Testis (tissue), 3 donors: ENCODE measurements around the gene SGIP1. TPM values are rescaled to one million over a fixed set of nuclear protein-coding genes. Genes with fewer than 3 reads are reported as not detected.

ENCODE experiments used
- DNase-seq: peaks from one replicate; pipeline ENCODE4 v3.0.0-alpha.2; 2019
- H3K27ac ChIP-seq, 2 donors: fragments of 200-600 bp; sonication (generic); one replicate each; pipeline ENCODE4 v1.5.1; 2019
- H3K27me3 ChIP-seq: fragments of 200-600 bp; sonication (generic); one replicate; pipeline ENCODE4 v1.5.1; 2019
- H3K36me3 ChIP-seq: fragments of 200-600 bp; sonication (generic); one replicate; pipeline ENCODE4 v1.5.1; 2017; ENCODE audit warnings: low read depth; ENCODE audit errors: missing control alignments
- H3K4me1 ChIP-seq: fragments of 200-600 bp; sonication (generic); one replicate; pipeline ENCODE4 v1.5.1; 2019
- H3K4me3 ChIP-seq, 2 donors: fragments of 200-600 bp; sonication (generic); one replicate each; pipeline ENCODE4 v1.5.1; 2017 to 2019
- H3K9me3 ChIP-seq: fragments of 200-600 bp; sonication (generic); one replicate; pipeline ENCODE4 v1.5.1; 2017
- POLR2A ChIP-seq: fragments of 450-650 bp; IDR thresholded peaks from one replicate; pipeline ENCODE4 v1.6.1; 2017; ENCODE audit warnings: antibody characterized with exemption, mild to moderate bottlenecking, moderate library complexity
- WGBS, 2 donors: methylation state at CpG; one replicate each; pipeline ENCODE4 v1.1.5; 2018; 5-methylcytosine and 5-hydroxymethylcytosine counted together
- intact Hi-C: fragments of 100-400 bp; cut with DNase I; formaldehyde crosslinking; loops from one replicate; pipeline ENCODE4 v1.15.1; 2023; ENCODE audit warnings: low total_unique reads
- polyA plus RNA-seq: library from polyadenylated mRNA; stranded (reverse); fragments of 350-450 nt; fragmentation: Illumina TruSeq; extraction: RNeasy Lipid Tissue Mini Kit (QIAGEN cat#74804); gene quantifications from one replicate; pipeline ENCODE4 v1.2.3, GENCODE V29; 2014; ENCODE audit warnings: low read depth, low replicate concordance; ENCODE audit not compliant: insufficient read depth
- total RNA-seq, 2 donors: library from RNA; depleted of rRNA; stranded (reverse); fragments of >200 nt; gene quantifications; one replicate each; pipeline ENCODE4 v1.2.3, GENCODE V29; 2016
- TF ChIP-seq, protein P1 (sequence below), 3 experiments: fragments of 450-650 bp in 2 of 3; fragments of 200-600 bp in 1 of 3; sonication (generic) in 1 of 3; IDR thresholded peaks; one replicate each; pipeline ENCODE4 v1.5.1; 2016 to 2019; ENCODE audit warnings: antibody characterized with exemption in 3 of 3, mild to moderate bottlenecking in 2 of 3, moderate library complexity in 1 of 3

Gene SGIP1
- total and polyA plus RNA-seq, 3 donors from 2014 or later: 11.7 to 67.9 (median 48.1) TPM

DNA sequence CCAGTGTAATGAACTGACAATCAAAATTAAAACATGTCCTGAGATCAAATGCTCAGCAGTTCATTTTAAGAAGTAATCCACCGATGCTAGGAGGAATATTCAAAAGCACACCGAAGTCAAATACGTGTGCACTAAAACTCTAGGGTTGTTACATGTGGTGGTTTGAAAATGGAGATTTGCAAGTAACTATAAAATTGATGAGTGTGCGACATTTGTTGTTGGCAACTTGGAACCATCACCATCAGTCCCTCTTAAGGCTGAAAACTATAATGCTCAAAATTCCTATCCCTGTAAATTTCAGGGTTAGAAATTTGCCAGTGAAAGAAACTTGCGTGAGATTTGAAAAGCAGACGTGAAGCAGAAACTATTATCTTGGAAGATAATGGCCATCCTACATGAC is 13.3 kb upstream of the SGIP1 start:
- no peaks in the 10 kb centered on the region for H3K4me1 ChIP-seq

DNA sequence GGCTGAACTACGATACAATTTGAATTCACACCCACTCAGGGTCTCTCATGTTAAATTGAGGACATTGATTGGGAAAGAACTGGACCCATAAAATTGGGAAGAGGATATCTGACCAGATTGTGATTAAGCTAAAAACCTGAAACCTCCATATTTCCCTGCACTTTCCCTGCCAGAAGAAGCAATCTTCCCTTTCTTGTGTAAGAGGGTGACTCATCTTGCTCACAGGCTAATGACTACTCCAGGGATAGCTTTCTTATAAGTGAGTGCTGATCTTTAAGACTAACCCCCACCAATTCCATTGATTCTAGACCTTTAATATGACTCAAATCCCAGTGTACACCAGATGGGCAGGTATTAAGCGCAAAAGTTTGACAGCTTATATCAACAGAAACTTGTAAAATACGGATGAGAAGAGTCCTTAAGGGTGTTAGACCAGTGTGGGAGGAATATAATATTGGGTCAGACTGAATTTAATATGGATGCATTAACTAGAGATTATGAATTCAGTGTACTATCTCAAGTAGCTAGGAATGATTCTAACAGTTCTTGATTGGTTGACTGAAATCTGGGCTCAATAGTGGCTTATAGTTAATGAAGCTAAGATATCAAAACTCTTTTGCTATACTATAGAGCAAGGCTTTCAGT is 12.1 kb upstream of the SGIP1 start:
- no peaks in the 10 kb centered on the region for H3K9me3 ChIP-seq
- WGBS, 2 donors: 93 to 97% methylated on average over 3 of the region's 3 CpGs

More for the DNA sequence above, 13.3 kb upstream of the SGIP1 start:
- Histone ChIP-seq H3K27ac (no peak overlapping the region), H3K36me3 (no peaks in the 10 kb centered on the region), H3K27me3 (no peaks in the 10 kb centered on the region), H3K9me3 (no peaks in the 10 kb centered on the region), H3K4me3 (no peak overlapping the region)
- no peak for DNase-seq
- WGBS, 2 donors: 81 to 92% methylated on average over 6 of the region's 6 CpGs
- TF ChIP-seq POLR2A: no peak
- TF ChIP-seq, protein P1, sequence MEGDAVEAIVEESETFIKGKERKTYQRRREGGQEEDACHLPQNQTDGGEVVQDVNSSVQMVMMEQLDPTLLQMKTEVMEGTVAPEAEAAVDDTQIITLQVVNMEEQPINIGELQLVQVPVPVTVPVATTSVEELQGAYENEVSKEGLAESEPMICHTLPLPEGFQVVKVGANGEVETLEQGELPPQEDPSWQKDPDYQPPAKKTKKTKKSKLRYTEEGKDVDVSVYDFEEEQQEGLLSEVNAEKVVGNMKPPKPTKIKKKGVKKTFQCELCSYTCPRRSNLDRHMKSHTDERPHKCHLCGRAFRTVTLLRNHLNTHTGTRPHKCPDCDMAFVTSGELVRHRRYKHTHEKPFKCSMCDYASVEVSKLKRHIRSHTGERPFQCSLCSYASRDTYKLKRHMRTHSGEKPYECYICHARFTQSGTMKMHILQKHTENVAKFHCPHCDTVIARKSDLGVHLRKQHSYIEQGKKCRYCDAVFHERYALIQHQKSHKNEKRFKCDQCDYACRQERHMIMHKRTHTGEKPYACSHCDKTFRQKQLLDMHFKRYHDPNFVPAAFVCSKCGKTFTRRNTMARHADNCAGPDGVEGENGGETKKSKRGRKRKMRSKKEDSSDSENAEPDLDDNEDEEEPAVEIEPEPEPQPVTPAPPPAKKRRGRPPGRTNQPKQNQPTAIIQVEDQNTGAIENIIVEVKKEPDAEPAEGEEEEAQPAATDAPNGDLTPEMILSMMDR (IDR thresholded peaks at IDR 0.05): no peak
- intact Hi-C loops: no loop called here

DNA sequence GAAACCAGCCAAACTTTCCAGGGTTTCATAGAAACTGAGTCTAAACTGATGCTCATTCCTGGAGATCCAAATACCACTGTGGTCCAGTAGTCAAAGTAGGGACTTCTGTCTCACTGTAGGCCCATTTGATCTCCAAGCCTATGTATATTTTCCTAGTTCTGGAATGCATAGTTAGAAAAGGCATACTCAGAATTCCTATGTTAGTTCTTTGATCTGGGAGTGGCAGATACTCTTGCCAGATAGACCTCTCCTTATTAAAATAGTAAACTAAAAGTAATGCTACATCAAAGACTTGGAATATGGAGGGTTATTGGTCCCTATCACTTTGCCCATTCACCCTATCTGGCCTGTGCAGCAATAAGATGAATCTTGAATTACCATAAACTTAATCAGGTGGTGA is 10.4 kb upstream of the SGIP1 start:
- Histone ChIP-seq H3K27me3 (no peaks in the 10 kb centered on the region), H3K4me3 (no peak overlapping the region), H3K9me3 (no peaks in the 10 kb centered on the region), H3K36me3 (no peaks in the 10 kb centered on the region), H3K4me1 (no peaks in the 10 kb centered on the region), H3K27ac (no peak overlapping the region)
- TF ChIP-seq POLR2A: no peak
- no peak for DNase-seq
- intact Hi-C loops: no loop called here

More for the DNA sequence above, 12.1 kb upstream of the SGIP1 start:
- H3K27ac ChIP-seq: no peak overlapping the region
- no peak for TF ChIP-seq POLR2A
- TF ChIP-seq, protein P1 (IDR thresholded peaks at IDR 0.05): no peak
- H3K36me3 ChIP-seq: no peaks in the 10 kb centered on the region
- H3K4me3 ChIP-seq: no peak overlapping the region
- no peaks in the 10 kb centered on the region for H3K4me1 ChIP-seq
- DNase-seq: no peak
- intact Hi-C loops: no loop called here
- H3K27me3 ChIP-seq: no peaks in the 10 kb centered on the region

DNA sequence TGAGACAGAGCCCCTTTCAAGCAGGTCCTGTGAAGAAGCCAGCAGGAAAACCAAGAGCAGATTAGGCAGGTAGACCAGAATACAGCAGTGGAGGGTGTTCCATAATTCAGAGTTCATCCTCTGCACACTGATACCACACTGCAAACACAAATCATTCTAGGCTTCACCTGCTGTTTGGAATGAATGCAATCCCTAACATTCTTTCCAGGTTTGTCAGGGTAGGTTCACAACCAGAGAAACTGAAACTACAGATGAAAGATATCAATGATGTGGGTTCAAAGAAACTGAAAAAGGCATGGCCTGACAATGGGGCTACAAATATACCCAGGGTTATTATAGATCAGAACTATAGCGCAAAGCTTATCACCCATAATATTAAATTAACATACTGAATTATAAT is 8.9 kb upstream of the SGIP1 start:
- no peak overlapping the region for H3K4me3 ChIP-seq
- no peak for DNase-seq
- H3K9me3 ChIP-seq: no peaks in the 10 kb centered on the region
- no peaks in the 10 kb centered on the region for H3K36me3 ChIP-seq
- no peak overlapping the region for H3K27ac ChIP-seq
- H3K27me3 ChIP-seq: no peaks in the 10 kb centered on the region
- WGBS, 2 donors: 91 to 100% methylated on average over 1 of the region's 1 CpG
- no peak for TF ChIP-seq POLR2A
- TF ChIP-seq, protein P1 (IDR thresholded peaks at IDR 0.05): no peak
- intact Hi-C loops: no loop called here
- H3K4me1 ChIP-seq: no peaks in the 10 kb centered on the region

DNA sequence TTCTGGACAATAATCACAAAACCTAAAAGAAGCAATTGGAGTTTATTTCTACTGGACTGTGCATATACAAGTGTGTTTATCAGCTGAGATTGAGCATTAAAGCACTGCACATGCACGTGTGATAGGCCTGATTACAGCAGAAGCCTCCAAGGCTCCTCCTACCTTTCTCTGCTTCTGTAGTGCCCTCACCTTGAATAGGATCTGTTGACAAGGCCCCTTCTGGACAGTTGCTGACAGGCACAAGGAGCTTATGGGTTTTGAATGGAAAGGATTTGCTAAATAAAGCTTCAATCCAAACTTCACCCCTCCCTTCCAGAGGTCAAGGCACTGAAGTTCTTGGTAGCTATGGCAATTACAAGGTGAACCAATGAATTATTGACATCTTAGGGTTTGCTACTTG is 7.9 kb upstream of the SGIP1 start:
- Histone ChIP-seq H3K27ac (no peak overlapping the region), H3K36me3 (no peaks in the 10 kb centered on the region), H3K4me1 (no peaks in the 10 kb centered on the region), H3K27me3 (no peaks in the 10 kb centered on the region), H3K9me3 (no peaks in the 10 kb centered on the region), H3K4me3 (no peak overlapping the region)
- intact Hi-C loops: no loop called here
- no peak for DNase-seq
- WGBS, 2 donors: 50 to 63% methylated on average over 1 of the region's 1 CpG
- TF ChIP-seq, protein P1 (IDR thresholded peaks at IDR 0.05): no peak
- no peak for TF ChIP-seq POLR2A
